ENCODE measurements around the gene TLR3. TPM values are rescaled to one million over a fixed set of nuclear protein-coding genes. Genes with fewer than 3 reads are reported as not detected.
A peak's percentile ranks its signal among the peaks of the same experiment; 100 is the strongest.

Gene TLR3
- total RNA-seq, 3 donors from 2014 or later: 4.3 to 13.9 (median 7.4) TPM

GRCh38 chr4:186104114-186104889 is 35.3 kb downstream of the TLR3 start, which contains the start of gene FAM149A:
Gene FAM149A (plus strand): TSS chr4:186104704.
- Histone ChIP-seq H3K9me3 (no peaks in the 10 kb centered on the region), H3K27ac (peak within 1 kb of the TSS in 1 of 2 donors; percentile 33), H3K4me3 (peak within 1 kb of the TSS; percentile 57 to 79 (median 60)), H3K36me3 (no peaks in the 10 kb centered on the region), H3K4me1 (no peaks in the 10 kb centered on the region), H3K27me3 (peaks cover 4 to 5% of the 10 kb centered on the region in 2 donors)
- no peak for DNase-seq (ENCODE audit: low spot score in 2 of 2)
- intact Hi-C loops (cut with DNase I; ENCODE audit: low total_unique reads): loop anchor here (5.0 kb wide), 1 partner anchor 308 kb away; no protein-coding TSS in a partner anchor
- TF ChIP-seq POLR2A (IDR thresholded peaks at IDR 0.05) (no peak), POLR2AphosphoS5 (IDR thresholded peaks at IDR 0.05) (no peak)
- TF ChIP-seq, protein P1, sequence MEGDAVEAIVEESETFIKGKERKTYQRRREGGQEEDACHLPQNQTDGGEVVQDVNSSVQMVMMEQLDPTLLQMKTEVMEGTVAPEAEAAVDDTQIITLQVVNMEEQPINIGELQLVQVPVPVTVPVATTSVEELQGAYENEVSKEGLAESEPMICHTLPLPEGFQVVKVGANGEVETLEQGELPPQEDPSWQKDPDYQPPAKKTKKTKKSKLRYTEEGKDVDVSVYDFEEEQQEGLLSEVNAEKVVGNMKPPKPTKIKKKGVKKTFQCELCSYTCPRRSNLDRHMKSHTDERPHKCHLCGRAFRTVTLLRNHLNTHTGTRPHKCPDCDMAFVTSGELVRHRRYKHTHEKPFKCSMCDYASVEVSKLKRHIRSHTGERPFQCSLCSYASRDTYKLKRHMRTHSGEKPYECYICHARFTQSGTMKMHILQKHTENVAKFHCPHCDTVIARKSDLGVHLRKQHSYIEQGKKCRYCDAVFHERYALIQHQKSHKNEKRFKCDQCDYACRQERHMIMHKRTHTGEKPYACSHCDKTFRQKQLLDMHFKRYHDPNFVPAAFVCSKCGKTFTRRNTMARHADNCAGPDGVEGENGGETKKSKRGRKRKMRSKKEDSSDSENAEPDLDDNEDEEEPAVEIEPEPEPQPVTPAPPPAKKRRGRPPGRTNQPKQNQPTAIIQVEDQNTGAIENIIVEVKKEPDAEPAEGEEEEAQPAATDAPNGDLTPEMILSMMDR (IDR thresholded peaks at IDR 0.05): no peak

DNA sequence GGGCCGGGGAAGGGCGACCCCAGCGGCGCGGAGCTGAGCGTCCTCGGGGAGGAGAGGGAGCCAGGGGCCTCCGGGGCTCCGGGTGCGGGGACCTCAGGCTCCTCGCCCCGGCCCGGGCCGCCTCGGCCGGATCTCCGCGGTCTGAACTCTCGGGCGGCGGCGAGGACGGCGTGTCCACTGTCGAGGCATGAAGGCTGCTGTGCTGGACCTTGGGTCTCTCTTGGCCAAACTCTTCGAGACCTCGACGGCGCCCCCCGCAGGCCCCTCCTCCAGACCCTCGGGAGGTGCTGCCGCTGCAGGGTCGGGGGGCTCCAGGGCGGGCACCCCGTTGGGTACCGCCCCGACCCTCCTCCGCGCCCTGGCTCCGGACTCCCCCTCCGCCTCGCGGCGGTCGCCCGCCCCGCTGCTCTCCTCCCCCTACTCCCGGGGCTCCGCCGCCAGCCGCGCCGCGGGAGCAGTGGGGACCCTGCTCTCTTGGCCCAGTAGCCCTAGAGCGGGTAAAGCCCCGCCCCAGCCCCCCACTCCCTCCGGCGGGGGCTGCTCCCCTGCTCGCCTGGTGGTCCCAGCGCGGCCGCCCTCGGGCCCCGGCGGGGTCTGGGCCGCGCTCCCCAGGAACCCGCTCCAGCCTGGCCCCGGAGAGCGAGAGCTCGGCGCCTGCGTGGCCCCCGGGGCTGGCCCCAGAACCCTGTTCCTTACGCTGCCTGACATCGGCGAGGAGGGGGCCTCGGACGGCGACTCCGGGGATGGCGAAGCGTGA is 36.1 kb downstream of the TLR3 start:
- Histone ChIP-seq H3K4me1 (no peaks in the 10 kb centered on the region), H3K36me3 (no peaks in the 10 kb centered on the region), H3K27me3 (peaks cover 4 to 5% of the 10 kb centered on the region in 2 donors), H3K9me3 (no peaks in the 10 kb centered on the region), H3K4me3 (peak overlapping the region; percentile 57 to 79 (median 60)), H3K27ac (peak overlapping the region in 1 of 2 donors; percentile 33)
- no peak for TF ChIP-seq POLR2A (IDR thresholded peaks at IDR 0.05)
- TF ChIP-seq, protein P1 (IDR thresholded peaks at IDR 0.05): no peak
- no peak for TF ChIP-seq POLR2AphosphoS5 (IDR thresholded peaks at IDR 0.05)
- intact Hi-C loops (cut with DNase I; ENCODE audit: low total_unique reads): loop anchor here (5.0 kb wide), 1 partner anchor 307 kb away; no protein-coding TSS in a partner anchor
- DNase-seq (ENCODE audit: low spot score in 2 of 2): no peak

GRCh38 chr4:186105647-186106321 is 36.8 kb downstream of the TLR3 start:
- H3K27me3 ChIP-seq: peaks cover 4 to 5% of the 10 kb centered on the region in 2 donors
- H3K9me3 ChIP-seq: no peaks in the 10 kb centered on the region
- intact Hi-C loops (cut with DNase I; ENCODE audit: low total_unique reads): no loop called here
- no peaks in the 10 kb centered on the region for H3K4me1 ChIP-seq
- H3K4me3 ChIP-seq: peak overlapping the region; percentile 57 to 79 (median 60)
- no peaks in the 10 kb centered on the region for H3K36me3 ChIP-seq
- peak overlapping the region in 1 of 2 donors; percentile 21 for H3K27ac ChIP-seq
- TF ChIP-seq, protein P1 (IDR thresholded peaks at IDR 0.05): no peak
- no peak for TF ChIP-seq POLR2AphosphoS5 (IDR thresholded peaks at IDR 0.05)
- no peak for TF ChIP-seq POLR2A (IDR thresholded peaks at IDR 0.05)
- no peak for DNase-seq (ENCODE audit: low spot score in 2 of 2)

- Histone ChIP-seq H3K27ac (no peak overlapping the region), H3K27me3 (peaks cover 4 to 5% of the 10 kb centered on the region in 2 donors), H3K4me1 (no peaks in the 10 kb centered on the region), H3K9me3 (no peaks in the 10 kb centered on the region), H3K4me3 (no peak overlapping the region), H3K36me3 (no peaks in the 10 kb centered on the region)
- no peak for DNase-seq (ENCODE audit: low spot score in 2 of 2)
- intact Hi-C loops (cut with DNase I; ENCODE audit: low total_unique reads): no loop called here
- TF ChIP-seq POLR2AphosphoS5 (IDR thresholded peaks at IDR 0.05): no peak
- TF ChIP-seq, protein P1 (IDR thresholded peaks at IDR 0.05): no peak
- TF ChIP-seq POLR2A (IDR thresholded peaks at IDR 0.05): no peak
Observed at GRCh38 chr4:186107947-186108346, 39.0 kb downstream of the TLR3 start.

Measured in breast epithelium (tissue), 4 donors.